ENCODE data around the gene UBAC2. TPM values are rescaled to one million over a fixed set of nuclear protein-coding genes. Genes with fewer than 3 reads are reported as not detected.

The UBAC2 gene
- total and polyA plus RNA-seq, 9 donors: 38.7 to 87.5 (median 48.0) TPM

DNA sequence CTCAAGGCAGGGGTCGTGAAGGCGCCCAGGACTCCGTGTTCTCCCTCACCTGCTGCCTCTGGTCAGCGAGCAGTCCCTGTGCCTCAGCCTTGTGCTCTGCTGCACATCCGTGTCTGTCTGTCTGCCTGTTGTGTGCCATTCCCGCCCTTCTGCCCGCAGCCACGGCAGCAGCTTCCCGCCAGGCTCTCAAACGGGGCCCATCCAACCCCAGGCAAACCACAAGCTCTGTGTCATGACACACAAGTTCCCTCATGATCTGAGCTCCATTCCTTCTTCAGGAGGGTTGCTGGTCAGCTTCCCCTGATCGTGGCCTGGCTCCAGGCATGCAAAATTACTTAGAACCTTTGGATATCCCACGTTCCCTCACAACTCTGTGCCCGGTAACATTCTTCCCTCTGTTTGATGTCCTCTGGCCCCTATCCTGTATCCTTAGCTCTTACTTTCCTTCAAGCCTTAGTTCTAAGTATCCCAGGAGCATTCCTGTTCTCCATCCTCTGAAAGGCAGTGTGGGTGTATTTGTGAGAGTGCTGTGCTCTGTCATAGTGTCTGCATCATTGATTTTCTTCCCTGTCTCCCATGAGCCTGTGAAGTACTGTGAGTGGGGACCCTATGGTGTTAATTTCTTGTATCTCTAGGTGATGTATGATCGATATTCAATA lies 103.3 kb downstream of the UBAC2 start:
- no peak overlapping the region for H3K4me3 ChIP-seq
- no peak overlapping the region for H3K27ac ChIP-seq
- no peaks in the 10 kb centered on the region for H3K4me1 ChIP-seq (ENCODE audit: insufficient read depth)
- TF ChIP-seq POLR2A (IDR thresholded peaks at IDR 0.05): no peak
- TF ChIP-seq, protein P1, sequence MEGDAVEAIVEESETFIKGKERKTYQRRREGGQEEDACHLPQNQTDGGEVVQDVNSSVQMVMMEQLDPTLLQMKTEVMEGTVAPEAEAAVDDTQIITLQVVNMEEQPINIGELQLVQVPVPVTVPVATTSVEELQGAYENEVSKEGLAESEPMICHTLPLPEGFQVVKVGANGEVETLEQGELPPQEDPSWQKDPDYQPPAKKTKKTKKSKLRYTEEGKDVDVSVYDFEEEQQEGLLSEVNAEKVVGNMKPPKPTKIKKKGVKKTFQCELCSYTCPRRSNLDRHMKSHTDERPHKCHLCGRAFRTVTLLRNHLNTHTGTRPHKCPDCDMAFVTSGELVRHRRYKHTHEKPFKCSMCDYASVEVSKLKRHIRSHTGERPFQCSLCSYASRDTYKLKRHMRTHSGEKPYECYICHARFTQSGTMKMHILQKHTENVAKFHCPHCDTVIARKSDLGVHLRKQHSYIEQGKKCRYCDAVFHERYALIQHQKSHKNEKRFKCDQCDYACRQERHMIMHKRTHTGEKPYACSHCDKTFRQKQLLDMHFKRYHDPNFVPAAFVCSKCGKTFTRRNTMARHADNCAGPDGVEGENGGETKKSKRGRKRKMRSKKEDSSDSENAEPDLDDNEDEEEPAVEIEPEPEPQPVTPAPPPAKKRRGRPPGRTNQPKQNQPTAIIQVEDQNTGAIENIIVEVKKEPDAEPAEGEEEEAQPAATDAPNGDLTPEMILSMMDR (IDR thresholded peaks at IDR 0.05): no peak
- no peak for TF ChIP-seq EP300 (IDR thresholded peaks at IDR 0.05)
- no peaks in the 10 kb centered on the region for H3K9me3 ChIP-seq
- no peaks in the 10 kb centered on the region for H3K27me3 ChIP-seq
- 84 to 94% (median 93%) methylated on average over 14 of the region's 14 CpGs for WGBS, 3 donors
- H3K36me3 ChIP-seq: no peaks in the 10 kb centered on the region
- DNase-seq: no peak
- intact Hi-C loops (cut with DNase I): loop anchor here in 1 of 4 donors (10.0 kb wide), 1 partner anchor 131 kb away; no protein-coding TSS in a partner anchor

DNA sequence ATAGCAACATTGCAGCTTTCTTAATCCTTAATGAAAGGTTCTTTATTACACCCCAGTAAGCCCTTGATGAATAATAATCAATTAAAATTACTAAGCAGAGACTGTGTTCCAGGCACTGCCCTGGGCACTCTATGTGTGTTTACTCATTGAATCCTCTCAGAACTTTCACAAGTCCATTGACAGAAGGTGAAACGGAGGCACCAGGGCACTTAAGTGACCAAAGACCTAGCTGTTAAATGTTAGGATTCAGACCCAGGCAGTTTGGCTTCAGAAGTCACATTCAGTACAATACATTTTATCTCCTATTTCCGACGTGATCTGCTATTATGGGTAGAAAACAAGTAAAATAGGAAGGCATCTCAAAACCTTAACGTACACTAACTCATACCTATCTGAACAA lies 103.9 kb downstream of the UBAC2 start:
- no peak for DNase-seq
- H3K36me3 ChIP-seq: no peaks in the 10 kb centered on the region
- H3K27me3 ChIP-seq: no peaks in the 10 kb centered on the region
- intact Hi-C loops (cut with DNase I): loop anchor here in 1 of 4 donors (10.0 kb wide), 1 partner anchor 130 kb away; no protein-coding TSS in a partner anchor
- H3K4me3 ChIP-seq: no peak overlapping the region
- no peaks in the 10 kb centered on the region for H3K9me3 ChIP-seq
- H3K27ac ChIP-seq: no peak overlapping the region
- 78 to 82% (median 81%) methylated on average over 4 of the region's 4 CpGs for WGBS, 3 donors
- no peaks in the 10 kb centered on the region for H3K4me1 ChIP-seq (ENCODE audit: insufficient read depth)
- TF ChIP-seq, protein P1 (IDR thresholded peaks at IDR 0.05): no peak
- TF ChIP-seq POLR2A (IDR thresholded peaks at IDR 0.05): no peak
- no peak for TF ChIP-seq EP300 (IDR thresholded peaks at IDR 0.05)

DNA sequence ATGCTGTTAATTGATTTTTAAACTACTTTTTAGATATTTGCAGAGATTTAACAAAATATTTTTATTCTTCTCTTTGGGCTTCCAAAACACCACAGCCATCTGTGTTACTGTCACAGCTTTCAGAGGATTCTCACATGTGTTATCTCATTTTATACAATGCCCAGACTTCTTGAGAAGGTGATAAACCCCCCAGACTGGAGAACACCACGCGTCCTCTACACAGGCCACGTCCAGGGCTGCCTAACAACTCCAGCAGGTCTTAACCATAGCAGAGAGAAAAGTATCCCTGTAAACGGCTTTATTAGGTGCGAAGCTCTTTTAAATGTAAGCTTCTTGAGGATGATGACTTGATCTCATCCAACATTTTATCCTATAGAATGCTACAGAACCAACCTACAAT lies 104.5 kb downstream of the UBAC2 start:
- TF ChIP-seq POLR2A (IDR thresholded peaks at IDR 0.05) (no peak), EP300 (IDR thresholded peaks at IDR 0.05) (no peak)
- TF ChIP-seq, protein P1 (IDR thresholded peaks at IDR 0.05): no peak
- no peak for DNase-seq
- Histone ChIP-seq H3K4me1 (ENCODE audit: insufficient read depth) (no peaks in the 10 kb centered on the region), H3K27me3 (no peaks in the 10 kb centered on the region), H3K36me3 (no peaks in the 10 kb centered on the region), H3K4me3 (no peak overlapping the region), H3K9me3 (no peaks in the 10 kb centered on the region), H3K27ac (no peak overlapping the region)
- intact Hi-C loops (cut with DNase I): loop anchor here in 1 of 4 donors (10.0 kb wide), 1 partner anchor 130 kb away; no protein-coding TSS in a partner anchor
- WGBS, 3 donors: 49 to 90% (median 69%) methylated on average over 5 of the region's 5 CpGs

DNA sequence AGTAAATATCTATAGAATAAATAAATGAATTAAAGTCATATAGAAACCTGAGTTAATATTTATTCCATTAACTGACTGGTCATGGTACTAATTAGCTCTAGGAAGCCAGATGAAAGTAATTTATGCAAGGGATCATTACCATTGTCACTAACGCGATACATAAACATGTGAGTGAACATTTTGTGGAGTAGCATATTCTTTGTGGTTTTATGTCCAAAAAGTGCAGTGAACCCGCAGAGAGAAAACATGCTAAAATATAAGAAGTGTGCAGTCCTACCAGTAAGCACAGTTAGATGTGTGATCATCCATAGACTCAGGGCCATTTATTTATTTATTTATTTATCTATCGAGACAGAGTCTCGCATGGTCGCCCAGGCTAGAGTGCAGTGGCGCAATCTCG lies 104.9 kb downstream of the UBAC2 start:
- no peaks in the 10 kb centered on the region for H3K9me3 ChIP-seq
- 94 to 97% (median 97%) methylated on average over 8 of the region's 8 CpGs for WGBS, 3 donors
- TF ChIP-seq EP300 (IDR thresholded peaks at IDR 0.05) (no peak), POLR2A (IDR thresholded peaks at IDR 0.05) (no peak)
- TF ChIP-seq, protein P1 (IDR thresholded peaks at IDR 0.05): no peak
- no peaks in the 10 kb centered on the region for H3K36me3 ChIP-seq
- H3K27me3 ChIP-seq: no peaks in the 10 kb centered on the region
- intact Hi-C loops (cut with DNase I): loop anchor here in 1 of 4 donors (10.0 kb wide), 1 partner anchor 129 kb away; no protein-coding TSS in a partner anchor
- no peak overlapping the region for H3K27ac ChIP-seq
- no peaks in the 10 kb centered on the region for H3K4me1 ChIP-seq (ENCODE audit: insufficient read depth)
- no peak for DNase-seq
- H3K4me3 ChIP-seq: no peak overlapping the region
